PC-9 (cell line): ENCODE data around the gene NCK2. TPM values are rescaled to one million over a fixed set of nuclear protein-coding genes. Genes with fewer than 3 reads are reported as not detected.

Source experiments
- BruUV-seq: library from RNA; stranded (reverse); fragments of 400-500 nt; replicated peaks from 2 replicates; lab custom pipeline; 2021; lab: Mats Ljungman, UMichigan
- CTCF ChIA-PET: fragments of 300-600 bp; sonication (Branson Sonifier 250); formaldehyde crosslinking; loops from one replicate; lab custom pipeline; 2022; ENCODE audit warnings: antibody characterized with exemption; lab: Charles Lee
- POLR2A ChIA-PET: fragments of 300-600 bp; sonication (Branson Sonifier 250); formaldehyde crosslinking; loops from one replicate; lab custom pipeline; 2022; ENCODE audit warnings: antibody characterized with exemption; ENCODE audit not compliant: unreplicated experiment; lab: Charles Lee
- DNase-seq, 2 experiments: peaks; one replicate each; pipeline versions ENCODE4 v3.0.0 to v3.0.0-alpha.2; 2015 to 2022; ENCODE audit warnings: mixed read lengths in 1 of 2
- H2AFZ ChIP-seq: fragments of 200-600 bp; sonication (generic); 2 replicates; pipeline ENCODE4 v1.8.1; 2017; ENCODE audit warnings: antibody characterized with exemption
- H3F3A ChIP-seq: fragments of 200-600 bp; sonication (generic); 2 replicates; pipeline ENCODE4 v1.8.1; 2017; ENCODE audit warnings: antibody characterized with exemption, mild to moderate bottlenecking, low read depth; ENCODE audit not compliant: insufficient read depth
- H3K27ac ChIP-seq: fragments of 200-600 bp; sonication (generic); 2 replicates; pipeline ENCODE4 v1.6.1; 2016; ENCODE audit warnings: mixed run types
- H3K27me3 ChIP-seq: fragments of 200-600 bp; sonication (generic); 2 replicates; pipeline ENCODE4 v1.6.1; 2016; ENCODE audit warnings: low read depth, mixed run types; ENCODE audit not compliant: insufficient read depth
- H3K36me3 ChIP-seq: fragments of 200-600 bp; sonication (generic); 2 replicates; pipeline ENCODE4 v1.6.1; 2016; ENCODE audit warnings: low read depth, mixed run types
- H3K4me1 ChIP-seq: fragments of 200-600 bp; sonication (generic); replicated peaks from 2 replicates; pipeline ENCODE4 v1.6.1; 2016; ENCODE audit warnings: mixed run types; ENCODE audit not compliant: insufficient read depth
- H3K4me2 ChIP-seq: fragments of 200-600 bp; sonication (generic); 2 replicates; pipeline ENCODE4 v1.6.1; 2017; ENCODE audit warnings: mixed run types
- H3K4me3 ChIP-seq: fragments of 200-600 bp; sonication (generic); 2 replicates; pipeline ENCODE4 v1.6.1; 2016; ENCODE audit warnings: mixed run types
- H3K79me2 ChIP-seq: fragments of 200-600 bp; sonication (generic); 2 replicates; pipeline ENCODE4 v1.6.1; 2017; ENCODE audit warnings: low read depth, mixed run types
- H3K9me2 ChIP-seq: fragments of 200-600 bp; sonication (generic); 2 replicates; pipeline ENCODE4 v1.8.1; 2017; ENCODE audit warnings: mild to moderate bottlenecking; ENCODE audit not compliant: insufficient read depth
- H3K9me3 ChIP-seq: fragments of 200-600 bp; sonication (generic); 2 replicates; pipeline ENCODE4 v1.8.1; 2016; ENCODE audit warnings: low read depth; ENCODE audit not compliant: insufficient read depth
- H4K20me1 ChIP-seq: fragments of 200-600 bp; sonication (generic); 2 replicates; pipeline ENCODE4 v1.8.1; 2017; ENCODE audit not compliant: insufficient read depth
- CTCF ChIP-seq: fragments of 200-600 bp; sonication (generic); conservative IDR thresholded peaks from 2 replicates; pipeline ENCODE4 v1.6.1; 2017; ENCODE audit warnings: mixed run types, antibody characterized with exemption, mild to moderate bottlenecking, moderate library complexity
- EZH2 ChIP-seq: fragments of 200-600 bp; sonication (generic); IDR thresholded peaks from 2 replicates; pipeline ENCODE4 v1.8.0; 2017; ENCODE audit warnings: antibody characterized with exemption, low read depth
- intact Hi-C: fragments of 100-400 bp; cut with micrococcal nuclease; formaldehyde crosslinking; loops from one replicate; pipeline ENCODE4 v1.10.0; 2022; ENCODE audit not compliant: unreplicated experiment
- total RNA-seq: library from RNA; stranded (reverse); gene quantifications from 2 replicates; pipeline ENCODE4 v1.2.3, GENCODE V29; 2021

The NCK2 gene
- total RNA-seq, 1 experiment from 2014 or later: 26.0 TPM

- DNase-seq: no peak
- Histone ChIP-seq H3K27me3 (no peaks in the 10 kb centered on the region), H3K27ac (no peak overlapping the region), H3K36me3 (no peaks in the 10 kb centered on the region), H3F3A (no peaks in the 10 kb centered on the region), H3K9me3 (no peaks in the 10 kb centered on the region), H4K20me1 (no peaks in the 10 kb centered on the region), H3K4me2 (no peak overlapping the region), H3K4me3 (no peak overlapping the region), H2AFZ (no peak overlapping the region), H3K4me1 (no peaks in the 10 kb centered on the region), H3K79me2 (no peaks in the 10 kb centered on the region), H3K9me2 (no peaks in the 10 kb centered on the region)
- intact Hi-C loops: no loop called here
- no TSS peak for BruUV-seq
- POLR2A ChIA-PET: no interaction called here
- CTCF ChIA-PET: no interaction called here
- TF ChIP-seq EZH2 (no peak), CTCF (no peak)
These were observed 158.5 kb downstream of the NCK2 start for GRCh38 chr2:105903051-105903674.

- Histone ChIP-seq H3K4me1 (no peaks in the 10 kb centered on the region), H3K4me2 (no peak overlapping the region), H3K4me3 (no peak overlapping the region), H3K9me2 (no peaks in the 10 kb centered on the region), H3F3A (no peaks in the 10 kb centered on the region), H3K9me3 (no peaks in the 10 kb centered on the region), H3K27ac (no peak overlapping the region), H3K79me2 (no peaks in the 10 kb centered on the region), H3K27me3 (no peaks in the 10 kb centered on the region), H3K36me3 (no peaks in the 10 kb centered on the region), H4K20me1 (no peaks in the 10 kb centered on the region), H2AFZ (no peak overlapping the region)
- ChIA-PET POLR2A (no interaction called here), CTCF (no interaction called here)
- DNase-seq: no peak
- BruUV-seq: no TSS peak
- intact Hi-C loops: no loop called here
- no peak for TF ChIP-seq EZH2
These were observed 160.2 kb downstream of the NCK2 start for GRCh38 chr2:105904938-105905337.

GRCh38 chr2:105906481-105906880 lies 161.8 kb downstream of the NCK2 start:
- H3F3A ChIP-seq: no peaks in the 10 kb centered on the region
- ChIA-PET CTCF (no interaction called here), POLR2A (no interaction called here)
- no peaks in the 10 kb centered on the region for H3K9me2 ChIP-seq
- H2AFZ ChIP-seq: no peak overlapping the region
- H3K4me1 ChIP-seq: no peaks in the 10 kb centered on the region
- H3K27me3 ChIP-seq: no peaks in the 10 kb centered on the region
- BruUV-seq: no TSS peak
- no peaks in the 10 kb centered on the region for H3K36me3 ChIP-seq
- no peak overlapping the region for H3K27ac ChIP-seq
- no peaks in the 10 kb centered on the region for H4K20me1 ChIP-seq
- no peaks in the 10 kb centered on the region for H3K79me2 ChIP-seq
- no peak overlapping the region for H3K4me3 ChIP-seq
- no peaks in the 10 kb centered on the region; the same call in 1 of the 2 replicates for H3K9me3 ChIP-seq
- intact Hi-C loops: no loop called here
- no peak for TF ChIP-seq EZH2
- TF ChIP-seq CTCF: no peak
- DNase-seq: no peak
- H3K4me2 ChIP-seq: no peak overlapping the region

- no peak overlapping the region for H3K4me2 ChIP-seq
- no peaks in the 10 kb centered on the region for H4K20me1 ChIP-seq
- TF ChIP-seq EZH2 (no peak), CTCF (no peak)
- H3K9me3 ChIP-seq: no peaks in the 10 kb centered on the region; the same call in 1 of the 2 replicates
- no peaks in the 10 kb centered on the region for H3F3A ChIP-seq
- H3K27me3 ChIP-seq: no peaks in the 10 kb centered on the region
- no peaks in the 10 kb centered on the region for H3K36me3 ChIP-seq
- ChIA-PET CTCF (no interaction called here), POLR2A (no interaction called here)
- no peaks in the 10 kb centered on the region for H3K79me2 ChIP-seq
- no TSS peak for BruUV-seq
- intact Hi-C loops: no loop called here
- no peak for DNase-seq
- H3K4me1 ChIP-seq: no peaks in the 10 kb centered on the region
- no peak overlapping the region for H2AFZ ChIP-seq
- H3K27ac ChIP-seq: no peak overlapping the region
- H3K9me2 ChIP-seq: no peaks in the 10 kb centered on the region
- H3K4me3 ChIP-seq: no peak overlapping the region
These were observed 162.5 kb downstream of the NCK2 start for GRCh38 chr2:105907184-105907583.
